Activated naive CD8-positive, alpha-beta T cell treated with anti-CD3 and anti-CD28 coated beads, Interleukin-2, amount 50 U/mL, for 24 hours (primary cell): ENCODE results near the gene RNF186.
"Not testable (repeated sequence)": the region's sequence is repeated elsewhere in the genome, so short reads cannot be mapped to it uniquely, and the experiment has no call there.

ENCODE experiments used
- ATAC-seq: fragments of 150-1000 bp; cut with Tn5 transposase; one replicate; pipeline ENCODE4 v1.10.0; 2021
- DNase-seq: peaks from one replicate; pipeline ENCODE4 v3.0.0; 2021
- H3K27ac Mint-ChIP-seq: one replicate; pipeline ENCODE4 v1.8.0; 2021; ENCODE audit warnings: mild to moderate bottlenecking, mixed read lengths
- H3K27me3 Mint-ChIP-seq: one replicate; pipeline ENCODE4 v1.8.0; 2021; ENCODE audit warnings: mixed read lengths
- H3K36me3 Mint-ChIP-seq: one replicate; pipeline ENCODE4 v1.8.0; 2021; ENCODE audit warnings: low read depth, mixed read lengths
- H3K4me1 Mint-ChIP-seq: one replicate; pipeline ENCODE4 v1.8.0; 2021; ENCODE audit warnings: mixed read lengths
- H3K4me3 Mint-ChIP-seq: one replicate; pipeline ENCODE4 v1.8.0; 2021; ENCODE audit warnings: mild to moderate bottlenecking, moderate library complexity, mixed read lengths
- H3K9me3 Mint-ChIP-seq: one replicate; pipeline ENCODE4 v1.8.0; 2021; ENCODE audit warnings: mixed read lengths

RNF186 gene, protein sequence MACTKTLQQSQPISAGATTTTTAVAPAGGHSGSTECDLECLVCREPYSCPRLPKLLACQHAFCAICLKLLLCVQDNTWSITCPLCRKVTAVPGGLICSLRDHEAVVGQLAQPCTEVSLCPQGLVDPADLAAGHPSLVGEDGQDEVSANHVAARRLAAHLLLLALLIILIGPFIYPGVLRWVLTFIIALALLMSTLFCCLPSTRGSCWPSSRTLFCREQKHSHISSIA

DNA sequence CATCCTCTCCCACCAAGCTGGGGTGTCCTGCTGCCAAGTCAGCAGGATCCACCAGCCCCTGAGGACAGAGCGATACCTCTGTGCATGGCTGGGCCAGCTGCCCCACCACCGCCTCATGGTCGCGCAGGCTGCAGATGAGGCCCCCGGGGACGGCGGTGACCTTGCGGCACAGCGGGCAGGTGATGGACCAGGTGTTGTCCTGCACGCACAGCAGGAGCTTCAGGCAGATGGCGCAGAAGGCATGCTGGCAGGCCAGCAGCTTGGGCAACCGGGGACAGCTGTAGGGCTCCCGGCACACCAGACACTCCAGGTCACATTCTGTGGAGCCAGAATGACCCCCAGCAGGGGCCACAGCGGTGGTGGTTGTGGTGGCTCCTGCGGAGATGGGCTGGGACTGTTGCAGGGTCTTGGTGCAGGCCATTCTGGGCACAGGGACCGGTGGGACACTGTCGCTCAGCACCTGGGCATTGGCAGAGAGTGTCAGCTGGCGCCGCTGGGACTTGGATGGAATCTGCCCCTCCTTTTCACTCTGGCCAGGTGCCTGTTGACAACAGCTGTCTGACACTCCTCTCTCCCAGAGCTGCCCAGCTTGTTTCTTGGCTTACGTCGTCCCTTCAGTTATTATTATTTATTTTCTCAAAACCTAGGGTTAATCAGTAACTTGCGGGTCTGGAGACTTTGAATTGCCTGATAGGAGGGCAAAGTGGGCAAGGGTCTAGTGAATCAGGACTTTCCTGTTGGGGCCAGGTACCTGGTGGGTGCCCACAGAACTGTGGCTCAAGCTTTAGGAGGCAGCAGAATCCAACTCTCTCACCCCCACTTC is at the start of gene RNF186:
Gene RNF186 (minus strand): TSS at position 603 of the 823 bp plus-strand sequence. CDS start 182 bp downstream, at position 421.
- Mint-ChIP-seq H3K36me3 (no peaks in the 10 kb centered on the region), H3K9me3 (no peaks in the 10 kb centered on the region), H3K27me3 (peaks cover 2% of the 10 kb centered on the region), H3K27ac (no peak within 1 kb of the TSS), H3K4me1 (no peaks in the 10 kb centered on the region), H3K4me3 (no peak within 1 kb of the TSS)
- ATAC-seq (no peak), DNase-seq (no peak)

DNA sequence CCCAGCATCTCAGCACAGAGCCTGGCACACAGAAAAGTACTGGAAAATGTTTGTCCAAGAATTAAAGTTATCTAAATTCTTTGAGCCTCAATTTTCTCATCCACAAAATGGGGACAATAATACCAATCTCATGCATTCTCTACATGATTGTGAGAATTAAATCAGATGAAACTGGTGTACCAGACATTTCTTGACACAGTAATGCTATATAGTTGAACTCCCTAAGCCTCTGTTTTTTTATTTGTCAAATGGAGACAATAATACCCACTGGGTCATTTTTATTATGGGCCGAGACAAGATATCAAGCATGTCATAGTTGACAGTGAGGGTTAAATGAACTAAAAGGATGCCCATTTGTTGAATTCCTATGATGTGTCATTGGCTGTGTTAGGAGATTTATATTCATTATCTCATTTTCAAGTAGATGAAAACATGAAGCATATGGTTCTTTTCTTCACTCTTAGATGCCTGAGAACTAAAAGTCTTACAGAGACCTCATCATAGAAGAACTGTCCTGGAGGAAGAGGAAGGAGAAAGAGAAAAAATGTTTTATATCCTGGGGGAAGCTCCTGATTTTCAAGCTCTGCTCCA is 49.6 kb upstream of the RNF186 start:
- Mint-ChIP-seq H3K4me1 (no peaks in the 10 kb centered on the region), H3K9me3 (no peaks in the 10 kb centered on the region), H3K36me3 (no peaks in the 10 kb centered on the region), H3K27me3 (peaks cover 41% of the 10 kb centered on the region), H3K27ac (no peak overlapping the region), H3K4me3 (no peak overlapping the region)
- ATAC-seq (no peak), DNase-seq (no peak)

DNA sequence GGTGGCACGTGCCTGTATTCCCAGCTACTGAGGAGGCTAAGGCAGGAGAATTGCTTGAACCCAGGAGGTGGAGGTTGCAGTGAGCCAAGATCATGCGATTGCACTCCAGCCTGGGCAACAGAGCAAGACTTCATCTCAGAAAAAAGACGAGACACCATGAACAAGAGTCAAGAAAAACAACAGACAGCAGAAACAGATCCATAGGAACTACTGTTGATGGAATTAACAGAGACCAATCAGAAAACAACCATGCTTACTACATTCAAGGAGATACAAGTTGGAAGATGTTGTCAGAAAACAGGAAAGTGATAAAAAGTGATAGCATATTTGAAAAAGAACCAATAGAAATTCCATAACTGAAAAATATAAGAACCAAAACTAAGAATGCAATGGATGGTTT is 47.9 kb upstream of the RNF186 start:
- Mint-ChIP-seq H3K9me3 (no peaks in the 10 kb centered on the region), H3K4me1 (no peaks in the 10 kb centered on the region), H3K27me3 (peaks cover 35% of the 10 kb centered on the region), H3K27ac (no peak overlapping the region), H3K4me3 (no peak overlapping the region), H3K36me3 (no peaks in the 10 kb centered on the region)
- DNase-seq, result no peak
- ATAC-seq, result no peak

DNA sequence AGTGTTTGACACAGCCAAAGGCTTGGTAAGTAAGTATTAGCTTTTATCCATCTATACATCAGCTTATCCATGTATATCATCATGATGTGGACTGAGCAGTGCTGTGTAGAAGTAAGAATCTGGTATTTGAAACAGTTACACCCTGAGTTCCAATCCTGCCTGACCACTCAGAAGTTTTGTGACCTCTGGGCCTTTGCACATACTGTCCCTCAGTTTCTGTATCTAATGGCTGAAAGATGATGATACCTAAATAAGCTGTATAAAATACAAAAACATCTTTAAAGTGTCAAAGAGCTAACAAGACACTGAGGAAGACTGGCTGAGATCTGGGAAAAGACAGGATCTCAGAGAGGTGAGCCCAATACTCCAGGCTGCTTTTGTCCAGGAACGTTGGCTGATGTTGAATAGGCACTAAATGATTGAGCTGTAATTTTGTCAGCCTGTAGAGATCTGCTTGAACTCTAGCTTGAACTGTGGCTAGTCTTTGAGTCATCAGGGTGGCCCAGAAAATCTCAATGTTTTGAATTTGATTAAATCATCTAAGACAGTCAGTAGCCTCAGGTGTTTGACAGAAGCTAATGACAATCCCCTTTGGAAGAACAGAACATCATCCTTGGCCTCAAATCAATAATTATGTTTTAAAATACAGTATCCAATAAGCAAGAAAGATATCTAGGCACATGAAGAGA is 46.9 kb upstream of the RNF186 start:
- Mint-ChIP-seq H3K27me3 (peaks cover 29% of the 10 kb centered on the region), H3K9me3 (no peaks in the 10 kb centered on the region), H3K36me3 (no peaks in the 10 kb centered on the region), H3K27ac (no peak overlapping the region), H3K4me3 (no peak overlapping the region), H3K4me1 (no peaks in the 10 kb centered on the region)
- DNase-seq (no peak), ATAC-seq (no peak)

DNA sequence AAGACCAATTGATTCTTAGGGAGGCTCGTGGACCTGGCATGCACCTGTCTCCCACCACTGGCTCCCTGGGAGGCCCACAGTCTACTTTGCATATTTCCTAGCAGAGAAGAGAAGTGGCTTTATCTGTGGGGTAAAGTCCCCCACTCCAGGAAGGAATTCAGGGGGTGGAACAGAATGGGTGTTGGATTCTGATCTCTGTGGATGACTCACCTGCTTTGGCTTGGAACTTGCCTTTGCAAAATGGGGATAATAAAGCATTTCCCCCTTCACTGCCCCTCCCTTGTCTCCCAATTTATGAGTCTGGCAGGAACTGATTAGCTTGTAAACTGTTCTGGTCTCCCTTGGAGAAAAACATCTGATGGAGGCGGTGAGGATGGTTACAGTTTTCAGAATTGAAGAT is 46.0 kb upstream of the RNF186 start:
- ATAC-seq (no peak), DNase-seq (no peak)
- Mint-ChIP-seq H3K27me3 (peaks cover 25% of the 10 kb centered on the region), H3K27ac (no peak overlapping the region), H3K9me3 (no peaks in the 10 kb centered on the region), H3K4me3 (no peak overlapping the region), H3K4me1 (no peaks in the 10 kb centered on the region), H3K36me3 (no peaks in the 10 kb centered on the region)

DNA sequence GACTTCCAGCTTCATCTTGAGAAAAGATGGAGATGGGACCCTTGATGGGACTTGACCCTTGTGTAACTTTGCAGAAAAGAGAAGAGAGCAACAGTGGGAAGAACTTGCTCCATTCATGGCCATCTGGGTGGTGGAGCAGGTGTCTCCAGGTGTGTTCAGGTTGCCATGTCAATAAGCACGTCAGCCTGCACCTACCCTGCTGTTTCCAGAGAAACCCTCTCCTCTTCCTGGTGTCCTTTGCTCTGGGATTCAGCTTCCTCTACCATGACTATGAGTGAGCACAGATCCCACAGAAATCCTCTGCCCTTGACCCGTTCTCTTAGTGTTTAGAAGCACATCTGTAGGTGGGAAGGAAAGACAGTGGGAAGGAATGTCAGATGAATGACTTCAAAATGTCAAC is 45.3 kb upstream of the RNF186 start:
- Mint-ChIP-seq H3K27ac (no peak overlapping the region), H3K36me3 (no peaks in the 10 kb centered on the region), H3K4me1 (no peaks in the 10 kb centered on the region), H3K9me3 (no peaks in the 10 kb centered on the region), H3K27me3 (peaks cover 24% of the 10 kb centered on the region), H3K4me3 (no peak overlapping the region)
- ATAC-seq (no peak), DNase-seq (no peak)

DNA sequence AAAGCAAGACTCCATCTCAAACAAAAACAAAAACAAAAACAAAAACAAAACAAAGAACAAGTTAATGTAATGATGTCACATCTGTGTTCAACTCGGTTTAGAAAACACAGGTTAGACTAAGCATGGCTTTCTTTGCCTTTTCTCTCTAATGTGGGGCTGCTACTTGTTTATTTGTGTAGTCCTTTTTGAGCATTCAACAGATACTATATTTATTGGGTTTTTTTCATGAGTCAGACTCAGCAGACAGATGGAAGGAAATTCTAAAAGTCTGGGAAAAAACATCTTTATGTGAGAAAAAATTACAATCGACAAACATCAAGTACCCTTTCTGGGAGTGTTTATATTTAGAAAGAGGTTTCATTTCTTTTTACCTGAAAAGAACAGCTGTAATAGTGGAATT is 44.8 kb upstream of the RNF186 start:
- Mint-ChIP-seq H3K27ac (no peak overlapping the region), H3K4me3 (no peak overlapping the region), H3K36me3 (no peaks in the 10 kb centered on the region), H3K4me1 (no peaks in the 10 kb centered on the region), H3K9me3 (no peaks in the 10 kb centered on the region), H3K27me3 (peaks cover 24% of the 10 kb centered on the region)
- ATAC-seq (no peak), DNase-seq (no peak)

DNA sequence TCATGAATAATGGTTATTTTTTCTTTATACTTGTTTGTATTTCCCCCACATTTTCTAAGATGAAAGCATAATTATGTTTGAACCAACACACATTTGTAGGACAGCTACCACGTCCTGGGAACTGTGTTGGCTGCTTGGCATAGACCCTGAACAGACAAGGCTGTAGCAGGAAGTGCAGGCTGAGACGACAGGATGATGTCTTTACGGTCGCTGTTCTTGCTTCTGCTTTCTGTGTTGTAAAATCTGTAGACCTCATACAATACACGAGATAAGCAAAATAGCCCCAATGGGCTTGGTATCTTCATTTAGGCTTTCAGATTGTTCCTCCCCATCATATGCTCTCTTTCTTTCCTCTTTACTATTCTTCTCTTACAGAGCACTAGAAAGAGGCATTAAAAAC is 43.8 kb upstream of the RNF186 start:
- no peak for DNase-seq
- peaks cover 22% of the 10 kb centered on the region for H3K27me3 Mint-ChIP-seq
- ATAC-seq, result no peak
- H3K36me3 Mint-ChIP-seq, result no peaks in the 10 kb centered on the region
- no peak overlapping the region for H3K27ac Mint-ChIP-seq
- H3K9me3 Mint-ChIP-seq, result no peaks in the 10 kb centered on the region
- no peak overlapping the region for H3K4me3 Mint-ChIP-seq
- no peaks in the 10 kb centered on the region for H3K4me1 Mint-ChIP-seq

DNA sequence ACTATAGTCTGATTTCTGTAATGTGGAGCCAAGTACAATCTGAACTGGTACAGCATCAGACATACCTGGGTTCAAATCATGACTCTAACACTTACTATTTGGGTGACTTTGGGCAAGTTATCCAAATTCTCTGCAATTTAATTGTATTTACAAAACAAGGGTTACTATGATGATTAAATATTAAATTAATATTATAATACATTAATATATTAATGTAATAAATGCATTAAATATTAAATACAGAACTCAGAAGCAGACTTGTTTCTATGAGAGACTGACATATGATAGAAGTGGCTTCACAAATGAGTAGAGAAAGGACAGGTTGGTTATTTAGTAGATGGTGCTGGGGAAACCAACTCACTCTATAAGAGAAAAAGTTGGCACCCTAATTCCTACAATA is 39.8 kb upstream of the RNF186 start:
- ATAC-seq, result no peak
- H3K36me3 Mint-ChIP-seq, result no peaks in the 10 kb centered on the region

DNA sequence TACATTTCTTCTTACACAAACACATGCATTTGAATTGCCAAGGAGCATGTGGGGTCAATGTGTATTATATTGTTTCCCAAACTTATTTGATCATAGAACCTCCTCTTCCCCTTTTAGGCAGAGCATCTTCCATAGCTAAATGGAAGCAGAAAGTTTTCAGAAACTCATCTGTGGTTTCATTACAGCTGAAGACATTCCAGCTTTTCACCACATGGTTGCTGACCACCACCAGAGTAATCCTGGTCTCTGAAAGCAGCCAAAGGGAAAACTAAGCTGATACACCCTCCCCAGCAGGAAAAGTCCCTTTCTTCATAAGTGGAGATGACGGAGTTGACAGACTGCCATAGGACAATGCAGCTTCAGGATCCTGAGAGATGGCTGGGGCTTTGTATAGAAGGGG is 37.0 kb upstream of the RNF186 start:
- H3K36me3 Mint-ChIP-seq, result no peaks in the 10 kb centered on the region
- DNase-seq (no peak), ATAC-seq (no peak)
- H3K27ac Mint-ChIP-seq, result no peak overlapping the region
- no peaks in the 10 kb centered on the region for H3K4me1 Mint-ChIP-seq
- H3K4me3 Mint-ChIP-seq, result no peak overlapping the region
- H3K27me3 Mint-ChIP-seq, result peaks cover 13% of the 10 kb centered on the region
- no peaks in the 10 kb centered on the region for H3K9me3 Mint-ChIP-seq

More for the DNA sequence above, 39.8 kb upstream of the RNF186 start:
- Mint-ChIP-seq H3K27me3 (peaks cover 7% of the 10 kb centered on the region), H3K4me3 (no peak overlapping the region), H3K4me1 (no peaks in the 10 kb centered on the region), H3K9me3 (no peaks in the 10 kb centered on the region), H3K27ac (no peak overlapping the region)
- no peak for DNase-seq

DNA sequence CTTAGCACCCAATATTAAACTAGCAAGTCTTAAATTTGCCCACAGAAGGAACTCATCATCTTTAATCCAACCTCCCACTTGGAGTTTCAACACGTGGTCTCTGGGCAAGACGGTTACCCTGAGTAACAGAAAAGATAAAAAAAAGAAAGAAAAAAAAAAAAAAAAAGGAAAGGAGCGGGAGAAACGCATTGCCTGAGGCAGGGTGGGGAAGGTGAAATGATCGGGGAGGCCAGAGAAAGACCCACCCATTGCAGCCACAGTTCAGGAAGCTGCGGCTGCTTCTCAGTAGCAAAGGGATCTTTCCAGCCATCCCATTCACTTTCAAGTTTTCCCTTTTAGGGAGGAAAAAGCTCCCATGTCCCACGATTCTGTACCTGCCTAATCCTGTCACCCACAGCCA is 35.1 kb upstream of the RNF186 start:
- H3K4me1 Mint-ChIP-seq, result no peaks in the 10 kb centered on the region
- ATAC-seq, result no peak
- H3K27ac Mint-ChIP-seq, result no peak overlapping the region

DNA sequence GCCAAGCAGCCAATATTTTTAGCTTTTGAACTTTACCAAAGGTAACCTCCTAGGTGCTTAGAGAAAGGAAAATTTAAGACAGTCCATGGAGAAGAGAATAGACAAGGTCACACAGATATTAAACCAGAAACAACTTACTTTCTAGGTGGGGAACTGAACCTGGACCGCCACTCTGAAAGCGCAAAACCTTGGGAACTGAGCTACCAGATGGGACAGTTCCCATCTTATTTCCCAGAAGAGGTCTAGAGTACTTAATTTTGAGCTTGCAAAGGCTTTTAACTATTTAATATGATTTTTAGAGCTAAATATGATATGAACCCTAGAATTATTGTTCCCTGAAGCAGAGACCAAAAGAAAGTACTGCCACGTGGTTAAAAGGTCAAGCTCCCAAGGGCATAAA is 34.2 kb upstream of the RNF186 start:
- not testable (repeated sequence) for ATAC-seq, H3K9me3 Mint-ChIP-seq, H3K36me3 Mint-ChIP-seq, H3K4me1 Mint-ChIP-seq, H3K4me3 Mint-ChIP-seq, H3K27ac Mint-ChIP-seq, DNase-seq
- peaks cover 31% of the 10 kb centered on the region for H3K27me3 Mint-ChIP-seq

More for the DNA sequence above, 35.1 kb upstream of the RNF186 start:
- DNase-seq, result no peak
- peaks cover 23% of the 10 kb centered on the region for H3K27me3 Mint-ChIP-seq
- no peak overlapping the region for H3K4me3 Mint-ChIP-seq
- H3K36me3 Mint-ChIP-seq, result no peaks in the 10 kb centered on the region
- no peaks in the 10 kb centered on the region for H3K9me3 Mint-ChIP-seq

DNA sequence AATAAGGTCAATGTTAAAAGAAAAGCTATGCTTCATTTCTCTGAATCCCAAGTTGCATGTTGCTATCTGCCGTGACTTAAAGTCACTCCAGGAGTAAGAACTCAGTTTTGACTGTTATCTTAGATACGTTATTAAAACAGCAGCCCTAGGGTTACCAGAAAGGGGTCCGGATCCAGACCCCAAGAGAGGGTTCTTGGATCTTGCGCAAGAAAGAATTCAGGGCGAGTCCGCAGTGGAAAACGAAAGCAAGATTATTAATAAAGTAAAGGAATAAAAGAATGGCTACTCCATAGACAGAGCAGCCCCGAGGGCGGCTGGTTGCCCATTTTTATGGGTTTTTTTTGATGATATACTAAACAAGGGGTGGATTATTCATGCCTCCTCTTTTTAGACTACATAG is 32.3 kb upstream of the RNF186 start:
- DNase-seq, H3K4me3 Mint-ChIP-seq, ATAC-seq, H3K36me3 Mint-ChIP-seq, H3K9me3 Mint-ChIP-seq, H3K27ac Mint-ChIP-seq, H3K4me1 Mint-ChIP-seq: not testable (repeated sequence)
- peaks cover 34% of the 10 kb centered on the region for H3K27me3 Mint-ChIP-seq

DNA sequence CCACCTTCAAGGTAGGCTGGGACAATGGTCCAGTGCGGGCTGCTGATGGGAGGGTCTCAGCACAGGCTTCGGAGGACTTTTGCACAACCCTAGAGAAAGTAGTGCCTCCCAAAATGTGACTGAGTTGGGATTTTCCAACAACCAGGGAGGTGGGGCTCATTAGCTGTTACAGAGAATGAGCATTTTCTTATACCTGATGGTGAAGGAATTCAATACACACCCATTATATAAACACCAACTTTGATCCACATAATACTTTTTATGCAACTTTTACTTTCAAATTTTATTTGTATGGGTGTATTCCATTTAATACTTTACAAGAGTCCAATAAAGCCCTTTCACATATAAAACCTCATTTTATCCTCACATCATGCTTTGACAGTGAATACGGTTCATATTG is 31.3 kb upstream of the RNF186 start:
- no peak for ATAC-seq
- Mint-ChIP-seq H3K27ac (no peak overlapping the region), H3K4me1 (no peaks in the 10 kb centered on the region), H3K27me3 (peaks cover 37% of the 10 kb centered on the region), H3K9me3 (no peaks in the 10 kb centered on the region), H3K36me3 (no peaks in the 10 kb centered on the region), H3K4me3 (no peak overlapping the region)
- DNase-seq, result no peak

DNA sequence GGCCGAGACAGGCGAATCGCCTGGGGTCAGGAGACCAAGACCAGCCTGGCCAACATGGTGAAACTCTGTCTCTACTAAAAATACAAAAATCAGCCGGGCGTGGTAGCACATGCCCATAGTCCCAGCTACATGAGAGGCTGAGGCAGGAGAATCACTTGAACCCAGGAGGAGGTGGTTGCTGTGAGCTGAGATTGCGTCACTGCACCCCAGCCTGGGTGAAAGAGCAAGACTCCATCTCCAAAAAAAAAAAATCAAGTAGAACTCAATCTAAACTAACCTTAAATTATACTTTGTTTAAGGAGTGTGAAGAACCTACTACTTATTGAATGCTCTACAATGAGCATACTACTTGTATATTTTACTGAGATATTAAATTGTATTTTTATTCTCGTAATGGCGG is 30.5 kb upstream of the RNF186 start:
- ATAC-seq (no peak), DNase-seq (no peak)
- Mint-ChIP-seq H3K4me1 (peaks cover 2% of the 10 kb centered on the region), H3K4me3 (no peak overlapping the region), H3K27ac (no peak overlapping the region), H3K27me3 (peaks cover 40% of the 10 kb centered on the region), H3K9me3 (no peaks in the 10 kb centered on the region), H3K36me3 (no peaks in the 10 kb centered on the region)
